ENCODE data around the gene CSTF2T.
"Not testable (repeated sequence)": the region's sequence is repeated elsewhere in the genome, so short reads cannot be mapped to it uniquely, and the experiment has no call there.

The CSTF2T gene

GRCh38 chr10:51696251-51696650, 3.1 kb downstream of the CSTF2T start:
- DNase-seq (ENCODE audit: low spot score): no peak

GRCh38 chr10:51694086-51694768, 5.2 kb downstream of the CSTF2T start:
- no peak for DNase-seq (ENCODE audit: low spot score)

- DNase-seq (ENCODE audit: low spot score): no peak
Measured at GRCh38 chr10:51691135-51691534, 8.3 kb downstream of the CSTF2T start.

- DNase-seq (ENCODE audit: low spot score): no peak
Measured at GRCh38 chr10:51689536-51689935, 9.9 kb downstream of the CSTF2T start.

- not testable (repeated sequence) for DNase-seq (ENCODE audit: low spot score)
Measured at GRCh38 chr10:51688826-51689225, 10.6 kb downstream of the CSTF2T start.

GRCh38 chr10:51687296-51687695, 12.1 kb downstream of the CSTF2T start:
- no peak for DNase-seq (ENCODE audit: low spot score)

- no peak for DNase-seq (ENCODE audit: low spot score)
Measured at GRCh38 chr10:51685768-51686167, 13.6 kb downstream of the CSTF2T start.

GRCh38 chr10:51683031-51683691, 16.2 kb downstream of the CSTF2T start:
- no peak for DNase-seq (ENCODE audit: low spot score)

GRCh38 chr10:51679841-51680240, 19.6 kb downstream of the CSTF2T start:
- no peak for DNase-seq (ENCODE audit: low spot score)

- no peak for DNase-seq (ENCODE audit: low spot score)
Measured at GRCh38 chr10:51675088-51675487, 24.3 kb downstream of the CSTF2T start.

- DNase-seq (ENCODE audit: low spot score): no peak
Measured at GRCh38 chr10:51672039-51672535, 27.3 kb downstream of the CSTF2T start.

- no peak for DNase-seq (ENCODE audit: low spot score)
Measured at GRCh38 chr10:51669041-51669440, 30.4 kb downstream of the CSTF2T start.

GRCh38 chr10:51668336-51668689, 31.1 kb downstream of the CSTF2T start:
- DNase-seq (ENCODE audit: low spot score): no peak

- DNase-seq (ENCODE audit: low spot score): peak; percentile 14
Measured at GRCh38 chr10:51667678-51668335, 31.6 kb downstream of the CSTF2T start.

- no peak for DNase-seq (ENCODE audit: low spot score)
Measured at GRCh38 chr10:51666456-51666855, 32.9 kb downstream of the CSTF2T start.

GRCh38 chr10:51663086-51663485, 36.3 kb downstream of the CSTF2T start:
- DNase-seq (ENCODE audit: low spot score): no peak

GRCh38 chr10:51659344-51659743, 40.1 kb downstream of the CSTF2T start:
- no peak for DNase-seq (ENCODE audit: low spot score)

- DNase-seq (ENCODE audit: low spot score): no peak
Measured at GRCh38 chr10:51658000-51658399, 41.4 kb downstream of the CSTF2T start.

GRCh38 chr10:51656503-51656902, 42.9 kb downstream of the CSTF2T start:
- DNase-seq (ENCODE audit: low spot score): no peak

GRCh38 chr10:51654918-51655317, 44.5 kb downstream of the CSTF2T start:
- DNase-seq (ENCODE audit: low spot score): no peak

GRCh38 chr10:51653025-51653424, 46.4 kb downstream of the CSTF2T start:
- no peak for DNase-seq (ENCODE audit: low spot score)

- no peak for DNase-seq (ENCODE audit: low spot score)
Measured at GRCh38 chr10:51651063-51651462, 48.3 kb downstream of the CSTF2T start.

GRCh38 chr10:51649064-51649463, 50.3 kb downstream of the CSTF2T start:
- no peak for DNase-seq (ENCODE audit: low spot score)

Data from RKO (cell line).